ENCODE measurements around the gene MT1B.
"Not testable (repeated sequence)": the region's sequence is repeated elsewhere in the genome, so short reads cannot be mapped to it uniquely, and the experiment has no call there.

Gene MT1B

DNA sequence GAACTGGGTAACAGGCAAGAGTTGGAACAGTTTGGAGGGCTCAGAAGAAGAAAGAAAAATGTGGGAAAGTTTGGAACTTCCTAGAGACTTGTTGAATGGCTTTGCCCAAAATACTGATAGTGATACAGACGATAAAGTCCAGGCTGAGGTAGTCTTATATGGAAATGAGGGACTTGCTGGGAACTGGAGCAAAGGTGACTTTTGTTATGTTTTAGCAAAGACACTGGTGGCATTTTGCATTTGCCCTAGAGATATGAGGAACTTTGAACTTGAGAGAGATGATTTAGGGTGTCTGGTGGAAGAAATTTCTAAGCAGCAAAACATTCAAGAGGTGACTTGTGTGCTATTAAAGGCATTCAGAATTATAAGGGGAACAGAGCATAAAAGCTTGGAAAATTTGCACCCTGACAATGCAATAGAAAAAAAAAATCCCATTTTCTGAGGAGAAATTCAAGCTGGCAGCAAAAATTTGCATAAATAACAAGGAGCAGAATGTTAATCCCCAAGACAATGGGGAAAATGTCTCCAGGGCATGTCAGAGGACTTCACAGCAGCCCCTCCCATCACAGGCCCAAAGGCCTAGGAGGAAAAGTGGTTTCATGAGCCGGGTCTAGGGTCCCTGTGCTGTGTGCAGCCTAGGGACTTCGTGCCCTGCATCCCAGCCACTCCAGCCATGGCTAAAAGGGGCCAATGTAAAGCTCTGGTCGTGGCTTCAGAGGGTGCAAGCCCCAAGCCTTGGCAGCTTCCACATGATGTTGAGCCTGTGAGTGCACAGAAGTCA, 29.8 kb upstream of the MT1B start:
- DNase-seq, result not testable (repeated sequence)

GRCh38 chr16:56623184-56623583, 28.5 kb upstream of the MT1B start:
- not testable (repeated sequence) for DNase-seq

DNA sequence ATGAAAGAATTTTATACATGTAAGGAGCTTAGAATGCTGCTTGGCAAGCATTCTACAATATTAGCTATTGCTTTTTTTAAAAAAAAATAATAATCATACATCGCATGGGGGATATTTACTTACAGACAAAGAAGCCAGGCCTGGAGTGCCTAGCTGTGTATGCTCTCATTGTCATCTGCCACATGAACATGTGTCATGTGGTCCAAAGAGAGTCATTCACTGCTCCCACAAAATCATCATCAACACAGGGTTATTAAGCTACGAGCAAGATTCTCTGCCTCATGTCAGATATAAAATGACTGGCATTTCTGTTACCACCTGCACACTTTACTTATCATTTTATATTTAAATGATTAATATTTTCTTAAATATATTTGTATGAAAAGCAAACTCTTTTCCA, 28.0 kb upstream of the MT1B start:
- DNase-seq, result no peak

DNA sequence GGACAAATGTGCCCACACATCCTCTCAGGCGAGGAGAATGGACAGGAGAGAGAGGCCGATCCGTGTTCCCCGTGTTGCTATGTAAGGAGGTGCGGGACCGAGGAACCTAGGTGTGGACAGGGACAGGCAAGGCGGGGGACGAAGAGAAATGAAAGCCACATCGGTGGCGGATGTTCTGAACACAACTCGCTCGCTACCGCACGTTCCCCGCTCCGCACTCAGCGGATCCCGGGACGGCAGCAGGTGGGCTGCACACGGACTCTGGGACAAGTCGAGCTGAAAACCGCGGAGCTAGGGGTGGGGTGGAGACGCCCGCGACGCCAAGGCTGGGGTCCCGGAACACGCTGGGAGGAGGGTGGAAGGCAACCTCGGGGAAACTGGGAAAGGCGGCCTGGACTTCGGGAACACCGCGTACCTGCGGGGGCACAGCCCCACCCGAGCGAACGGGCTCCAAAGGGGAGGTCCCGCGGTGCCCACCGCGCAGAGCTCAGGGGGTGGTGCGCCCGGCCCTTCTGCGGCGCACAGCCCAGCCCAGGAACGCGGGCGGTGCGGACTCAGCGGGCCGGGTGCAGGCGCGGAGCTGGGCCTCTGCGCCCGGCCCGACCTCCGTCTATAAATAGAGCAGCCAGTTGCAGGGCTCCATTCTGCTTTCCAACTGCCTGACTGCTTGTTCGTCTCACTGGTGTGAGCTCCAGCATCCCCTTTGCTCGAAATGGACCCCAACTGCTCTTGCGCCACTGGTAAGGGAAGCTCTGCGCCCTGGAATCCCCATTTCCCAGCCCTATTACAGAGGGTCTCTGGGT, 26.3 kb upstream of the MT1B start, which contains the start of gene MT1E:
TSS of gene MT1E (plus strand) at position 642 of the 803 bp plus-strand sequence. CDS start at position 713, 71 bp downstream.
- DNase-seq, result no peak

DNA sequence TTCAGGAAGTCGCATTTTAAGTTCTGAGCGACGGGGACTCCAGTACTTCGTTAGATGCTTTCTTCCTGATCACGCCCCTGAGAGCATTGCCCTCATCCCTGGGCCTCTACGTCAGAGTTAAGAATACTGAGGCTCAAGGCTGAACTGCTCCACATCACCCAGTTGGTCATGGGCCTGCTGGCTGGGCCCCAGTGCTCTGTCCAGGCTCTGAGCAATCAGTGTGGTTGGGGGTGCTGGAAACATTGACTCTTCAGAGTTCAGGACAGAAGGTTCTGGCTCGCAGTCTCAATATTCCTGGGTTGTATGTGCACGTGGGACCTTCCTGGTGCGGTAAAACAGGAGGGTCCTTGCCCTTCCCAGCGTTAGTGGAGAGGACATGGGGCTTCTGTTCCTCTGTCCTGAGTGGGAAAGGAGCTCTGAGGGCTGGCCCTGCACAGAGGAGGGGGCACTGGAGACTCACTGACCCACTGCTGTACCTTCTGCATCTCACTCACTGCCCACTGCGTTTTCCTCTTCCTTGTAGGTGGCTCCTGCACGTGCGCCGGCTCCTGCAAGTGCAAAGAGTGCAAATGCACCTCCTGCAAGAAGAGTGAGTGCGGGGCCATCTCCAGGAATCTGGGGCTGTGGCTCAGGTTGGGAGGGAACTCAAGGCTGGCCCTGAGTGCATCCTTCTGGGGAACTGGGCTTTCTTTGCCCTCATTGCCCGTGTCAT, 25.6 kb upstream of the MT1B start:
- no peak for DNase-seq

GRCh38 chr16:56626685-56627084, 25.0 kb upstream of the MT1B start:
- DNase-seq, result no peak

DNA sequence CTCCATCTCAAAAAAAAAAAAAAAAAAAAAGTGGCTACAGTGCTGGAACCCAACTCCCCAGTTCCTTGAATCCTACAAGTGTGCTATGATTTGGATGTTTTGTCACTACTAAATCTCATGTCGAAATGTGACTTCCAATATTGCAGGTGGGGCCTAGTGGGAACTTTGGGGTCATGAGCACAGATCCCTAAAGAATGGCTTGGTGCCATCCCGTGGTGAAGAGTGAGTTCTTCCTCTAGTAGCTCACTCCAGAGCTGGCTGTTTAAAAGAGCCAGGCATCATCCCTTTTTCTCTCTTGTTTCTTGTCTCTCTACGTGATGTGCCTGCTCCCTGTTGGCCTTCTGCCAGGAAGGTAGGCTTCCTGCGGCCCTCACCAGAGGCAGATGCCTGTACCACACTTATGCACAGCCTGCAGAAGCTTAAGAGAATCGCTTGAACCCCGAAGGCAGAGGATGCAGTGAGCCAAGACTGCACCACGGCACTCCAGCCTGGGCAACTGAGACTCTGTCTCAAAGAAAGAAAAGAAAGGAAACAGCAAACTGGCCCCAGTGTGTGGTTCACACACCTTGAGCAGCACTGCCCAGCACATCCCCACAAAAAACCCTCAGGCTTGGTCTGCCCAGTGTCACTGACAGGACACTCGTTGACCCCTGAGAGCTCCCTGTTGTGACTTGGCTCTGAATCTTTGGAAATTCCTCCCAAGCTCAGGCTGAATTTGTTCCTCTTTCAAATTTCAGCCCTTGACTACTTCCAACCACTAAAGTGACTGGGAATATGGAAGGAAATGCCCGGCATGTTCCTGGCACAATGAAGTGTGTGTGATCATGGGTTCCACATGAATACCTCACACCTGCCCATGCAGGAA, 23.0 kb upstream of the MT1B start:
- DNase-seq, result no peak

DNA sequence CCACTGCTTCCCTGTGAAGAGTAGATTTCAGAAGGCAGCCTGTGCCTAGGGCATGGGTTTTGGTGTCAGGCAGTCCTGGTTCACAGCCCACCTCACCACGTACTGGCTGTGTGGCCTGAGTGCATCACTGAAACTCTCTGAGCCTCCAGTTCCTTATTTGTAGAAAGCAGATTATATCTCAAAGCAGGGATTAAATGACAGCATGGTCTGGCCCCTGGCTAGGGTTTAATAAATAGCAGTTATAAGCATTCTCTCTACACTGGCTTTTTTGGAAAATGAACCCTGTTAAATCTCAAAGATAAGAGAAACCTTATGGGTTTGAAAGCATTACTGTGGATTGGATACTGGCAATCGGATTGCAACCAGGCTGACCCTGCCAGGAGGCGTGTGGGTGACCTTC, 22.2 kb upstream of the MT1B start:
- no peak for DNase-seq

DNA sequence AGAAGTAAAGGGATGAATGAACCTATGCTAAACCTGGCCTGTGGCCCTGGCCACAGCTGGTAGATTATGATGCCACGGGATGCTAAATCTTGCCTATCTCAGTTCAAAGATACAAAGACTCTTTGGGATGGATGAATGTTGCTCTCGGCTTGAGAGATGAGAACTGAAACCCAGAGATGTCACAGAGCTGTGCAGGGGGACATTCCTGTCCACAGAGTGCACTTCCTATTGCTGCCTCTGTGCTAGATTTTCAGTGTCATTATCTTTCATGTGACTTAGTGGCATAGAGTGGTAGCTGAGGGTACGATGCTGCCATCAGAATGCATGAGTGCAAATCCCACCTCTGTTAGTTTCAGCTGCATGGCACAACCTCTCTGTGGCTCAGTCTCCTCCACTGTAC, 21.6 kb upstream of the MT1B start:
- DNase-seq, result no peak

DNA sequence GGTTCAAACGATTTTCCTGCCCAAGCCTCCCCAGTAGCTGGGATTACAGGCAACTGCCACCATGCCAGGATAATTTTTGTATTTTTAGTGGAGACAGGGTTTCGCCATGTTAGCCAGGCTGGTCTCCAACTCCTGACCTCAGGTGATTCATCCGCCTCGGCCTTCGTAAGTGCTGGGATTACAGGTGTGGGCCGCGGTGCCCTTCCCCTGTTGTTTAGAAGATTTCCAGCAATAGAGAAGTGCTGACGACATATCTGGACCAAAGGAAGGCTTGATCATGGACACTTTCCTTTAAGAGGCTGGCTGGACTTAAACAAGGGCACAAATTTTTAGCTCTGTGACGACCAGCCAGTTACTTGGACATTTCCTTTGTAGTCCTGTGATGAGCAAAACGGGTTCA, 20.5 kb upstream of the MT1B start:
- DNase-seq, result no peak

DNA sequence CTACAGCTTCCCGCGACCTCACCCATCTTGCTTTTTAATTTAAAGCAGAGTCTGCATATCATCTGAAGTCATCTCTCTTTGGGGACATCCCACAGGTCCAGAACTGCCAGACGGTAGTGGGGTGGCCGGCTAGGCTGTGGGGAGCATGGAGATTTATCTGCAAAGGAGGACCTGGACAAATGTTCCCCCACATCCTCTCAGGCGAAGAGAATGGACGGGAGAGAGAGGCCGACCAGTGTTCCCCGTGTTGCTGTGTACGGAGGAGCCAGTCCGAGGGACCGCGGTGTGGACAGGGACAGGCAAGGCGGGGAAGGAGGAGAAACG, 19.9 kb upstream of the MT1B start:
- no peak for DNase-seq

GRCh38 chr16:56632156-56632847, 19.4 kb upstream of the MT1B start, which contains the start of gene MT1M:
Gene MT1M, plus strand, starts transcription at chr16:56632659. Its CDS starts 73 bp downstream, at chr16:56632732.
- DNase-seq, result no peak

GRCh38 chr16:56632848-56633365, 18.8 kb upstream of the MT1B start:
- DNase-seq, result no peak

- no peak for DNase-seq
Measured at GRCh38 chr16:56633535-56633934, 18.2 kb upstream of the MT1B start.

GRCh38 chr16:56634715-56635440, 16.8 kb upstream of the MT1B start:
- no peak for DNase-seq

DNA sequence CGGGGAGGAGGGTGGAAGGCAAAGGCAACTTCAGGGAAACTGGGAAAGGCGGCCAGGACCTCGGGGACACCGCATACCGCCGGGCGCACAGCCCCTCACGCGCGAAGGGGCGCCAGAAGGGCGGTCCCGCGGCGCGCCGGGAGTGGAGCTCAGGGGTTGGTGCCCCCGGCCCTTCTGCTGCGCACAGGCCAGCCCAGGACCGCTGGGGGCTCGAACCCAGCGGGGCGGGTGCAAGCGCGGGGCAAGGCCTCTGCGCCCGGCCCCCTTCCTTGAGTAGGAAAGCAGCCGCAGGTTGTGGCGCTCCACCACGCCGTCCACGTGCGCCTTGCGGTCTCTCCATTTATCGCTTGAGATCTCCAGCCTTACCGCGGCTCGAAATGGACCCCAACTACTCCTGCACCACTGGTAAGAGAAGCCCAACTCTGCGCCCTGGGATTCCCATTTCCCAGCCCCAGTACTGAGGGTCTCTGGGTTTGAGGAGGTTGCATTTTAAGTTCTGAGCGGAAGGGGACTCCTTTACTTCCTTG, 16.2 kb upstream of the MT1B start:
- no peak for DNase-seq

DNA sequence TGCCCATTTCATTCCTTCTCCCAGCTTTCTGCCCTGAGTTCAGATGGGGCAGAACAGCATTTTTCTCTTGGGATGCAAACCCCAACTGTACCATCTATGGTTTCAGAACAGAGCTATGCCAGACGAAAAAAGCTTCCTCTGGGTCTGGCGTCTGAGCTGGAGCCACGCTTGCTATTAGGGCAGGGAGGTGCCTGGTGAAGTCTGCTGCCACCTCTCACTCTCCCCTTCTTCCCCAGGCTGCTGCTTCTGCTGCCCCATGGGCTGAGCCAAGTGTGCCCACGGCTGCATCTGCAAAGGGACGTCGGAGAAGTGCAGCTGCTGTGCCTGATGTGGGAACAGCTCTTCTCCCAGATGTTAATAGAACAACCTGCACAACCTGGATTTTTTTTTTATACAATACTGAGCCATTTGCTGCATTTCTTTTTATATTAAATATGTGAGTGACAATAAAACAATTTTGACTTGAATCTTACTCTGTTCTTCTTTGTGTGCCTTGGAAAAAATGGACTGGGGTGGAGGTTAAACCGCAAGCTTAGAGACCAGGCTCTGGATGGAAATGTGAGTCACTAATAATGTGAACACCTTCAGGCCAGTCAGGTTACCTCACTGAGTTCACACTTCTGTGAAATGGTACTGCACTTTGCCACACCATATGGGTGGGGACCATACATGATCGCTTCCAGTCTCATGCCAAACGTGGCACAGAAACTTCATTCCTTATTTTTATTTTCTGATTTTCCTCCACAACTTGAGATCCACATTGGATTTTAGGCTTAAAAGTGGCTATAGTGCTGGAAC, 14.9 kb upstream of the MT1B start:
- no peak for DNase-seq

DNA sequence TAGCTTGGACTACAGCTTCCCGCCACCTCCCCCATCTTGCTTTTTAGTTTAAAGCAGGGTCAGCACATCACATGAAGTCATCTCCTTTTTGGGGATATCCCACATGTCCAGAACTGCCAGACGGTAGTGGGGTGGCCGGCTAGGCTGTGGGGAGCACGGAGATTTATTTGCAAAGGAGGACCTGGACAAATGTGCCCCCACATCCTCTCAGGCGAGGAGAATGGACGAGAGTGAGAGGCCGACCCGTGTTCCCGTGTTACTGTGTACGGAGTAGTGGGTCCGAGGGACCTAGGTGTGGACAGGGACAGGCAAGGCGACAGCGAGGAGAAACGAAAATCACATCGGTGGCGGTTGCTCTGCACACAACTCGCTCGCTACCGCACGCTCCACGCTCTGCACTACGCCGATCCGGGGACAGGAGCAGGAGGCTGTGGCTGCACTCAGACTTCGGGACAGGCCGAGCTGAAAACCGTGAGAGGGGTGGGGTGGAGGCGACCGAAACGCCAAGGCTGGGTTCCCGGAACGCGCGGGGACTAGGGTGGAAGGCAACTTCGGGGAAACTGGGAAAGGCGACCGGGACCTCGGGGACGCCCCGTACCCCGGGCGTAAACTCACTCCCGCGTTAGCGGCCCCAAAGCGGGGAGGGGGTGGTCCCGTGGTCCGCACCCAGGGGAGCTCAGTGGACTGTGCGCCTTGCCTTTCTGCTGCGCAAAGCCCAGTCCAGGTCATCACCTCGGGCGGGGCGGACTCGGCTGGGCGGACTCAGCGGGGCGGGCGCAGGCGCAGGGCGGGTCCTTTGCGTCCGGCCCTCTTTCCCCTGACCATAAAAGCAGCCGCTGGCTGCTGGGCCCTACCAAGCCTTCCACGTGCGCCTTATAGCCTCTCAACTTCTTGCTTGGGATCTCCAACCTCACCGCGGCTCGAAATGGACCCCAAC, 13.6 kb upstream of the MT1B start, which contains the start of gene MT1A:
TSS of gene MT1A (plus strand) at position 853 of the 937 bp plus-strand sequence. CDS start at position 926, 73 bp downstream.
- DNase-seq, result no peak

DNA sequence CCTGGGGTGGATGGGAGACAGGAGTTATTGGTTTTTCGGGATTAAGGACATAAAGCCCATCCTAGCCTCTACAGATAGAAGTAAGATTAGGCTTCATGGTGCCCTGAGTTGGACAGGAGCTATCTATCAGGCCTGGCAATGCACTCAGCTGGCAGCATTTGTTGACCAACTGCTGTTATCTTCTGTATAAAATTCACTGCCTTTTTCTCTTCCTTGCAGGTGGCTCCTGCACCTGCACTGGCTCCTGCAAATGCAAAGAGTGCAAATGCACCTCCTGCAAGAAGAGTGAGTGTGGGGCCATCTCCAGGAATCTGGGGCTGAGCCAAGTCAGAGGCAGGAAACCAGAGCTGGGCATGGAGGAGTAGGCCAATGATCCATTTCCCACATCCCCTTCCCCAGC, 12.6 kb upstream of the MT1B start:
- DNase-seq, result no peak
